CD4-positive, alpha-beta T cell treated with Interleukin-2 at 100 ng/mL for 4 hours (primary cell): ENCODE measurements around the gene BBS4.

Source experiments
- DNase-seq: peaks from one replicate; pipeline ENCODE4 v3.0.0-alpha.2; 2020; ENCODE audit warnings: low spot score

Gene BBS4

DNA sequence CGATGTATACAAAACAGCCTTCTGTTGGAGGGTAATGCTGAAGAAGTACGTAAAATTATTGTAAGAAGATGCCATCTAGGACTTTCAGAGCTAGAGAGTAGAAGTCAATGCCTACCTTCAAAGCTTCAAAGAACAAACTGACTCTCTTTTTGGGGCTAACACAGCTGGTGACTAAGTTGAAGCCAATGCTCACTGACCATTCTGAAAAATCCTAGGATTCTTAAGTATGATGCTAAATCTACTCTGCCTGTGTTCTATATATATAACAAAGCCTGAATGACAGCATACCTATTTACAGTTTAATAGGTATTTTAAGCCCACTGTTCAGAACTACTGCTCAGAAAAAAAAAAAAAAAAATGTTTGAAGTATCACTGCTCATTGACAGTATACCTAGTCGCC lies 78.6 kb downstream of the BBS4 start:
- DNase-seq, result no peak

DNA sequence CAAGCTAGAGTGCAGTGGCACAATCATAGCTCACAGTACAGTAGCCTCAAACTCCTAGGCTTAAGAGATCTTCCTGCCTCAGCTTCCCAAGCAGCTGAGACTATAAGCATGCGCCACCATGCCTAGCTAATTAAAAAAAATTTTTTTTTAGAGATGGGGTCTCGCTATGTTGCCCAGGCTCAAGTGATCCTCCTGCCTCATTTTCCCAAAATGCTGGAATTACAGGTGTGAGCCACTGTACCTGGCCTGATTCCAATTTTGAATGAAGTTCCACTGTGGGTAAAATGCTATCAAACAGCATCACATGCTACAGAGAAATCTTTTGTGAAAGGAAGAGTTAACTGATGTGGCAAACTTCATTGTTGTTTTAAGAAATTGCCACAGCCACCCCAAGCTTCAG lies 80.0 kb downstream of the BBS4 start:
- no peak for DNase-seq

DNA sequence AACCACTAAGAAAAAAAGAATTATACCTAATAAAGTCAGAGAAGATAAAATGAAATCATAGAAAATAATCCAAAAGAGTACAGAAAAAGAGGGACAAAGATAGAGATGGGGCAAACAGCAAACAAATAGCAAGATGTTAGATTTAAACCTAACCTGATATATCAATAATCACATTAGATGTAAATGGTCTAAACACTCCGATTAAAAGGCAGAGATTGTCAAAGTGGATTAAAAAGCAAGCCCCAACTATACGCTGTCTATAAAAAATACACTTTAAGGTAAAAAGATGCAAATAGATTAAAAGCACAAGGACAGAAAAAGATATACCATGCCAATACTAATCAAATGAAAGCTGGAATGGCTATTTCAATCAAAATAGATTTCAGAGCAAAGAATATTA lies 80.8 kb downstream of the BBS4 start:
- DNase-seq, result no peak

DNA sequence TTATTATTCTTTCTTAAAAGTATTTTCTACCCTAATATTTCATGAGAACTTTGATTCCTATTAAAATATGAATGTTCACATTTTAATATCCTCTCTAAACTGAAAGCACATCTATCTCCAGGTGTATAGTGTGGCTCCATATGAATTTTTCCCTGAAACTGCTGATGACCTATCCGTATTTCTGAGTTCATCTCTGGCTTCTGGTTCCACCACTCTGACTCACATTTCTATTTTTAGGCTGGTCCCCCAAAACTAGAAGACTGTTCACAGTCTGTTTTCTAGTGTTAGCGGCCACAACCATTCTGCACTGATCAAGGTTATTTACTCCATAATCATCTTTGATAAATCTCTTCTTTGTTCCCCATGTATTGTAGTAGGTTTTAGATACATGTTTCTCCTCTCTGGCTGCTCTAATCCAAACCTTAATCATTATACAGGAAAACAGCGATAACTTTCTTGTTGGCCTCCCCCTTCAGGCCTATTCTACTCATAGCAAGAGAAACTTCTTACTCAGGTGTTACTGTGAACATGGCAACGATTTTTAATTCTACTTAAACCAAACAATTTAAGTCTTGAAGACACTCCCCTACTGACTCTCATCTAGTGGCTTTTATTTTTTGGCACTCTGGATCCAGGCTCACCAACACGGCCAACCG lies 84.8 kb downstream of the BBS4 start:
- DNase-seq, result no peak

DNA sequence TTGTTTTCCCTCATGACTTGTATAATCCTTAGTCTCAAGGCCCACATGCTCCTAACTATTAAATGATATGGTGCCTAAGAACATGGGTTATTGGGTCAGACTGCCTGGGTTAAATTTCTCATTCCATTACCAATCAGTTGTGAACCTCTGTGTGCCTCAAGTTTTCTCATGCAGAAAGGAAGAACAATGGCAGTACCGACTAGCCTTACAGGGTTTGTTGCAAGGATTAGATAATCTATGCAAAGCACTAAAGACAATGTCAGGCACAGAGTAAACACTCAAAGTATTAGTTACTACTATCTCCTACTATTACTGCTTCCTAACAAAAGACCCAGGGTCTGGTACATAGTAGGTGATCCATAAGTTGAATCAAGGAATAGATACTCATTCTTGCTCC lies 85.3 kb downstream of the BBS4 start:
- DNase-seq, result no peak

DNA sequence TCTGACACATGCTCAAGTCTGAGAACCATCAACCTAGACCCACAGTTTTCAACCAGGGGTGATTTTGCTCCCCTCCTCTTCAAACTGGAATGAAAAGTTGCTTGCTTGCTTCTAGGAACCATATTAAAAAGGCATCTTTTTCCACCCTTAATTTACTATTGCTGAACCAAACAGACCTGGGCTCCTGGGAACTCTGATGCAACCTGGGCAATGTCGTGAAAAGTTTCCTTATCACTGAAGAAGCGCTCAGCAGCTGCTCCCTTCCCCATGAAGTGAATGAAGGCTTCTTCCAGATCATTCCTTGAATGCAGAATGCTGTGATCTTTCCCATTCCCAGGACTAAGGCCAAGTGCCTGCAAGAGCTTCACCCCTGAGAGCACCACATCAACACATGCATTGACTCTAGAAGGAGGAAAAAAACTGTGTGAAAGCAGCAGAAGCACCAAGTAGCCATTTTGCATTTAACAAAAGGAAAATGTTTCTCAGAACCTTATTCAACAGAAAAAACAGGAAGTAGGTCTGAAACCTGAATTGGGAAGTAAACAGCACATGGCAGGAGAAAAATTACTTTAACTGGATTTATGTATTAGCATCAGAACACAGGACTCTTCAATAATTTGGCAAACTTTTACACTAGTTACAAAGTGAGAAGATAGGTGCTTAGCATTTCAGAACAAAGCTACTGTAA lies 88.8 kb downstream of the BBS4 start:
- no peak for DNase-seq

DNA sequence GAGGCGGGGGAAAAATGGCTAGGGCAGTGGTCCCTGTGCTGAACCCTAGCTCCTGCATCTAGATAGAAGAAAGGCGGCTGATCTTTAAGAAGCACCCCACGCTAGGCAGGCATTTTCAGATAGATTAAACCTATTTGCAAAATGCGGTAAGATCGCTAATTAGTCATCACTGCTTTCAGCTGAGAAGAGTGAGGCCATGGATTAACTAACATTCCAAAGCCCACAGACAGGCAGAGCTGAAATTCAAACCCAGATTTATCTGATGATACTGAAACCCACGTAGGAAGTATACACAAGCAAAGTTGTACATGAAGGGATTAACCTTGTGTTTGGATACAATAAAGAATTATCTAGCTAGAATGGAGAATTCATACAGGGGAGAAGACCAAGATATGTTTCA lies 92.8 kb downstream of the BBS4 start:
- DNase-seq, result no peak

DNA sequence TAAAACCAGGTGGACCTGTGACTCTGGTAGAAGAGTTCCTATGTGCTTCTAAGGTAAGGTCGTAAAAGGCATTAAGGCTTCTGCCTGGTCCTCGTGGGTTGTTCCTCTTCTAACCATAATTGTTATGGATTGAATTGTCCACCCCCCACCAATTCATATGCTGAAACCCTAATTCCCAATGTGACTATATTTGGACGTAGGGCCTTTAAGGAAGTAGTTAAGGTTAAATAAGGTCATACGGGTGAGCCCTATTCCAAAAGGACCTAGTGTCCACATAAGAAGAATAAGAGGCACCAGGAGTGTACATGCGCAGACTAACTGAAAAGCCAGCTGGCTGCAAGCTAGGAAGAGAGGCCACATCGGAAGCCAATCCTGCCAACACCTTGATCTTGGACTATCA lies 95.6 kb downstream of the BBS4 start:
- no peak for DNase-seq

DNA sequence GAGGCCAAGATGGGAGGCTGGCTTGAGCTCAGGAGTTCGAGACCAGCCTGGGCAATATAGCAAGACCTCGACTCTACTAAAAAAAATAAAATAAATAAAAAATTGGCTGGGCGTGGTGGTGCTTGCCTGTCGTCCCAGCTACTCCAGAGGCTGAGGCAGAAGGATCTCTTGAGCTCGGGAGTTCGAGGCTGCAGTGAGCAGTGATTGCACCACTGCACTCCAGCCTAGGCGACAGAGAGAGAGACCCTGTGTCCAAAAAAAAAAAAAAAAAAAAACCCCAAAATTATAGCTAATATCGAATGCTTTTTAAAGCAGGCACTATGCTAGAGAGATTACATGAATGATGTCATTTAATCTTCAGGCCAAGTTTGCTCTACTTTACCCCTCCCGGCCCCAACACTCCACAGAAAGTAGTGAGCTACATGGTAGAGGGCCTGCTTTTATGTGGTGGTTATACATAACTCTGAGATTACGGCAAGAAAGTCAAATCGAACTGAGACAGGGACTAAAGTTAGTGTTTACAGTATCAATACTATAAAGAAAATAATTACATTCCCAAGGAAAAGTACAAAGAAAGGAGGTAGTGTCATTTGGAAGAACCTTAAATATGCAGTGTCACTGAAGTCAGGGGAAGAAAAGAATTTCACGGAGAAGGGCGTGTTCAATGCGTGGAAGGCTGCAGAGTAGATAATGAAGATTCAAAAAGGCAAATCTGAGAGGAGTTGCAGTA lies 96.4 kb downstream of the BBS4 start:
- no peak for DNase-seq

DNA sequence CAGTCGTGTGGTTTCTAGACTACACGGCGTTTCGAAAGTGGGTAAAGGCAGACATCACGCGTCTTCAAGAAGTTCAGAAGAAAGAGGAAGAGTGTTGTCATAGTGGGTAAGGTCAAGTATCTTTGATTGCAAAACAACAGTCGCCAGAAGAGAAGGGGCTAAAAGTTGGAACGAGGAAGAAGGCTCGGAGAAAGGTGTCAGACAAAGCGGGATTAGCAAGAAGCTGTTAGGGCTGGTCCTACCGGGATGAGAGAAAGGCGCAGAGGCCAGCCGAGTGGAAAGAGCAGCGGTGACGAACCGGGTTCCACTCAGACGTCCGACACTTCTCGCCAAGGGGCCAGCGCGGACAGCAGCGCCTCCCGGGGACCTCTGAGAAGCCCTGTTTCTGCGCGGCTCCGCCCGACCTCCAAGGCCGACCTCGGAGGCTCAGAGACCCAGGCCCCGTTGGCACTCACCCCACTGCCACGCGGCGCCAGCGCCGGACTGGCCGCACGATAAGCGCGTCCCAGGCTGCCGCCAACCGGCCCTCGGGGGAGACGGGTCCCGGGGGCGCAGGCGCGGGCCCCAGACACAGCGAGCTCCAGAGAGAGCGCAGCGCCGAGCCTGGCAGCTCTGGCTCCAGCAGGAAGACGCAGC lies 97.1 kb downstream of the BBS4 start:
- DNase-seq, result peak; percentile 42

DNA sequence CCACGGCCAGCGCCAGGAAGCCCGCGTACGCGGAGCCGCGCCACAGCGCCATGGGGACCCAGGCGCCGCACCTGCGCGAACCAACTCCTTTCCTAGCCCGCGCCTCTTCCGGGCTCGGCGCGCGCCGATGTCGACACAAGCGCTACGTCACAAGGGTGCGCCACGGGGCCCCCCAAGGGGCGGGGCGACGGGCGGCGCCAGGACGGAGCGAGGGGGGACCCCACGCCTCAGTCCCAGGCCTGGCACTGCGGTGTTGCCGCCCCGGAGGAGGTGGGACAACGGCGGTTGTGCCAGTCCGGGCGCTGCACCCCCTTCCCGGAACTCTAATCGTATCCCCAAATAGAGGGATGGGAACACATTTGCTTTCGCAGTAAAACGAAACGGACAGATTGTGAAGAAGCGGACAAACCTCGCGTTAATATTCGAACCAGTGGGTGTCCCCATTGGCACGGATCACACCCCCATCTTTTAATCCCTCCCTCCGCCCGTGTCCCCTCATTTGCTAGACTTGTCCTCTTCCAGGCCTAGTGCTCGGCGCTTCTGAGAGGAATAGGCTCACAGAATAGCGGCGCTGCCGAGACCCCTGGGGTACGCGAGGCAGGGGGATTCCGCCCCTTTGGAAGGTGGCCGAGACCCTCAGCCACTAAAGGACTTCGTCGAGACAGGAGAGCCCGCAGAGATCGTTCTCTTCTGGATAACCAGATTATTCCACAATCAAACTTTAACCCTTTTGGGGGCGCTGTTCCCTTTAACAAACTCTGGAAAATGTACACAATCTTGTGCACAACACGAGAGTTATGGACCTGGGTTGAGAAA lies 97.8 kb downstream of the BBS4 start, which contains the start of gene ADPGK:
Gene ADPGK, minus strand, starts transcription at position 119 of the 816 bp plus-strand sequence. Its CDS starts 67 bp downstream, at position 52.
- DNase-seq, result peak; percentile 95

DNA sequence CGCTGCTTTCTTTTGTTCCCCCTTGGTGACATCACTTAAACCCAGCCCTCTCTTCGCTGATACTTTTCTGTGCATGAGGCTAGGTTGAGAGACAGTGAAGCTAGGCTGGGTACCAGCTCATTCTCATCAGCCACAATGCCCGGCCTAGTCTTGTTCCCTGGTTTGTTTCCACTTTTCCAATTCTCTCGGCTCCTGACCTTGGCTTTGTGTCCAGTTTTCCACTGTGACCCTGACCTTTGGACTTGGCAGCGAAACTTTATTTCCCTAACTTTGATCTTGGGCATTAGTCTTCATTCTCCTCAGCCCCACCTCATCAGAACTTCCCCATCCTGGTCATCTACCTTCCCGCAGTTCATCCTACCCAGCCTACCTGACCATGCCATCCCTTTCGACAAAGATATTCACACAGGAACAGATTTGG lies 98.5 kb downstream of the BBS4 start:
- no peak for DNase-seq

DNA sequence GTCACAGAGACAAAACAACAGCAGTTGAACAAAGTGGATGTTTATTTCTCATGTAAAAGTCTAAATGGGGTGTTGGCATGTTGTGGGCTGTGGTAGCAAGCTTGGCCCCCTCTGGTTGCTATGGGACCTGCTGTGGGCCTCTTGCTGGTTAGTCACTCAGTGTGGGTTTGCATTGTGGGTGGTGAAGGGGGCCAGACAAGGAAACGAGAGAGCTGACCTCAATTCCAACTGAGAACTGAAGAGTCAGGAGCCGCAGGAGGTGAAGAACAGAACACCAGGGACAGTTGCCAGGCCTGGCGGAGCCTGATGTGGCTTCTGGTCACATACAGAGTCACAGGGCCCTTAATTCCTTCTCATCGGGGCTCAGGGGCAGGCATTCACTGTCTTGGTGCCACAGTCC lies 99.4 kb downstream of the BBS4 start:
- peak; percentile 82 for DNase-seq

DNA sequence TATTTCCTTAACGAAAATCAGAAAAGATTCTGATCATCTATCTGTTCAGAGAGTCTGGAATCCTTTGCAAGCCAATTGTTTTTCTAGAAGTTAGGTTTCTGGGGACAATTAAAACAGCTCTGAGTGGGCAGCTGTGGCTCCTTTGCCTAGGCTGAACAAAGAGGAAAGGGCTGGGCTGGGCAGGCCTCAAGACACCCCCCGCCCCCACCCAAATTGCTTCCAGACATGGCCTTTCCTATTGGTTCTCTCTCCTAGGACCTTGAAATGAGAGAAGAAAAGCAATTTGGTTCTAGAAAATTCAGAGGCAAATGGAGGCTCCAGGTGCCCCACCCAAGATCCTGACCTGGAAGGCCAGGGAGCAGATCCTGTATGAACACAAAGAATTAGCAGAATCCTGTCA lies 99.8 kb downstream of the BBS4 start:
- no peak for DNase-seq

DNA sequence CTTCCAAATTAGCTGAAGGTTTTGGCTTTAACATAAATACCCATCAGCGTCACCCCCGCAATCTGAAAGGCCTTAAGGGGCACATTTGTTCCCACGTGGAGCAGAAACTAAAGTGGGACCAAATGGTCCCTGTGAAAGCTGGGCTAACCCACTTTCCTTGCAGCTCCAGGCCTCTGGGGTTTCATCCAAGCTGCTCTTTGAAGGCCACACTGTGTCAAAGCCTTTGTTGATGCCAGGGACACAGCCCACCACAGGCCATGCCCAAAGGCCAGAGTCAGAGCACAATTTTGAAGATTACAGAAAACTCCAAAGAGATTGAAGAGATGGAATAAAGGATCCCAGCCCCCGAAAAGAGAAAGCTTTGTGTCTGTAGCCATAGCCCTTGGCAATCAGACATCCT lies 100.2 kb downstream of the BBS4 start:
- DNase-seq, result no peak

DNA sequence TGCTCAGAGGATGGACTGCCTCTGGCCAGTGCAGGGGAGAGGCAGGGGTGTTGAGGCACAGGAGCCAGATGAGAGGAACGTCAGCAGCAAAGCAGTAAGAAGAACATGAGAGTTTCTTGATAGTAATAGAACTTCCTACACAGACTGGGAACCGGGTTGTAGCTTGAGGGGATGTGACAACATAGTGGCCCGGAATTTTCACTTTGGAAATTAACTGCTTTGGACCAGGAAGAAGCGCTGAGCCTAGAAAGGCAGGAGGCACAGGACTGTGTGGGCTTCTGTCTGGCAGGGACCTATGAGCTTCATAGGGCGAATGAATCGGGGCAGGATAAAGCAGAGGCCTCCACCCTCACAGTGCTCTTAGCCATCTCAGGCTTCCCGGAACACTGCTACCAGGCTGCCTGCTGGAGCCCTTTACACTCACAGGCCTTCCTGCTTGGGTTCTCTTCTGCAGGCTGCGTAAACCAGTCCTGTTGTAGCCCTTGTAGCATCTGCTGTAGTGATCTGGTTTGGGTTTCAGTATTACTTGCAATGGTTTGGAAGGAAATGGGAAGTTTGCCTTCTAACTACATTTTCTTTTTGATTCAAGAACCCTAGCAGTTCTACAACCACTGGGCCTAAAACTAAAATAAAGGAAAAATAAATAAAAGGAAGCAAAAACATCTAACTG lies 100.8 kb downstream of the BBS4 start:
- DNase-seq, result no peak

DNA sequence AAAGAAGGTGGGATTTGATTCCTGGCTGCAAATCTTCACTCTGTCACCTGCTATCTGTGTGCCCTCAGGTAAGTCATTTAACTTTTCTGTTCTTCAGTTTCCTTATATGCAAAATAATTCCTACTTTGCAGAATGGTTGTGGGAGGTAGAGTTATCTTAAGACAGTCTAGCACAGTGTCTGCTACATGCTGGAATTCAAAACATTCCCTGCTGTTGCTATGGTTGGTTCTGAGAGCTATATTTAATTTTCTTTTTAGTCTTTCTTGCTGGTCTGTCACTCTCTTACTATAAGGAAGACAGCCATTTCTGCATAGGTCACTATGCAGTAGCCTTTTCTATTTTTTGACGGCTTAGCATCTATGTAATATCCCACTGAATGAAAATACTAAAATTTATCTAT lies 101.5 kb downstream of the BBS4 start:
- no peak for DNase-seq
